GM12872 (cell line): ENCODE measurements around the gene CBX8.

Experiments
- CTCF ChIP-seq: IDR thresholded peaks from 3 replicates; pipeline ENCODE4 v1.5.1; 2011; ENCODE audit warnings: low read depth, mild to moderate bottlenecking, low read length, moderate library complexity; ENCODE audit not compliant: insufficient read depth

Gene CBX8

GRCh38 chr17:79794659-79795511 lies 2.0 kb downstream of the CBX8 start:
- no peak for TF ChIP-seq CTCF

- no peak for TF ChIP-seq CTCF
These were observed 3.0 kb downstream of the CBX8 start for GRCh38 chr17:79793924-79794304.

- TF ChIP-seq CTCF, result no peak
These were observed 3.6 kb downstream of the CBX8 start for GRCh38 chr17:79792984-79793923.

GRCh38 chr17:79792341-79792871 lies 4.5 kb downstream of the CBX8 start:
- TF ChIP-seq CTCF, result no peak

- no peak for TF ChIP-seq CTCF
These were observed 5.1 kb downstream of the CBX8 start for GRCh38 chr17:79791735-79792161.

GRCh38 chr17:79790805-79791734 lies 5.8 kb downstream of the CBX8 start:
- TF ChIP-seq CTCF, result no peak
